Spleen (tissue), 13 donors: ENCODE data around the gene AIDA. TPM values are rescaled to one million over a fixed set of nuclear protein-coding genes. Genes with fewer than 3 reads are reported as not detected.

Source experiments
- DNase-seq: peaks from one replicate; pipeline ENCODE4 v3.0.0-alpha.2; 2020
- H3K27ac ChIP-seq, 8 donors: fragments of 200-600 bp; sonication (generic) in 7 of 8; 1 replicate in 4 of 8; 2 replicates in 4 of 8; pipeline versions ENCODE4 v1.5.0 to v1.8.0; 2016 to 2021; ENCODE audit warnings: inconsistent platforms in 4 of 8, mild to moderate bottlenecking in 4 of 8, moderate library complexity in 1 of 8
- H3K27me3 ChIP-seq, 7 donors: fragments of 200-600 bp; sonication (generic) in 6 of 7; replicated peaks in 1 of 7; 1 replicate in 4 of 7; 2 replicates in 3 of 7; pipeline versions ENCODE4 v1.5.0 to v1.8.0; 2016 to 2021; ENCODE audit warnings: inconsistent platforms in 3 of 7, mild to moderate bottlenecking in 1 of 7
- H3K36me3 ChIP-seq, 6 donors: fragments of 200-600 bp; sonication (generic) in 5 of 6; 1 replicate in 4 of 6; 2 replicates in 2 of 6; pipeline versions ENCODE4 v1.5.0 to v1.8.0; 2016 to 2021; ENCODE audit warnings: inconsistent platforms in 2 of 6
- H3K4me1 ChIP-seq, 6 donors: fragments of 200-600 bp; sonication (generic) in 5 of 6; 1 replicate in 3 of 6; 2 replicates in 3 of 6; pipeline versions ENCODE4 v1.5.0 to v1.8.0; 2016 to 2021; ENCODE audit warnings: inconsistent platforms in 3 of 6
- H3K4me3 ChIP-seq, 8 donors: fragments of 200-600 bp; sonication (generic) in 7 of 8; 1 replicate in 4 of 8; 2 replicates in 4 of 8; pipeline versions ENCODE4 v1.5.0 to v1.8.0; 2016 to 2021; ENCODE audit warnings: inconsistent platforms in 4 of 8, mild to moderate bottlenecking in 4 of 8, moderate library complexity in 2 of 8
- H3K9me3 ChIP-seq, 8 donors: fragments of 200-600 bp; sonication (generic) in 7 of 8; 1 replicate in 4 of 8; 2 replicates in 4 of 8; pipeline versions ENCODE4 v1.5.0 to v1.8.0; 2016 to 2021; ENCODE audit warnings: inconsistent platforms in 4 of 8
- POLR2A ChIP-seq, 3 donors: fragments of 450-650 bp; IDR thresholded peaks; one replicate each; pipeline ENCODE4 v1.5.1; 2017; ENCODE audit warnings: antibody characterized with exemption in 3 of 3, mild to moderate bottlenecking in 1 of 3
- POLR2AphosphoS5 ChIP-seq, 3 donors: sonication (generic); formaldehyde crosslinking; IDR thresholded peaks; one replicate each; pipeline ENCODE4 v1.5.1; 2017; ENCODE audit warnings: antibody characterized with exemption in 3 of 3
- whole genome bisulfite sequencing, 5 donors: extraction: QIAGEN DNeasy Blood & Tissue Kit in 3 of 5; methylation state at CpG; one replicate each; pipeline versions ENCODE4 v1.1.5 to v1.1.7; 2013 to 2018; 5-methylcytosine and 5-hydroxymethylcytosine counted together
- intact Hi-C: fragments of 100-400 bp; cut with DNase I; formaldehyde crosslinking; loops from one replicate; pipeline ENCODE4 v1.15.0; 2023; ENCODE audit warnings: low total_unique reads
- long read RNA-seq, 2 donors: transcript quantifications; one replicate each; lab custom pipeline, GENCODE V29; 2026
- polyA plus RNA-seq, 3 donors: library from polyadenylated mRNA; stranded (reverse); fragments of 200-250 nt; gene quantifications; one replicate each; pipeline ENCODE4 v1.2.1, GENCODE V29; 2013
- total RNA-seq, 7 donors: library from RNA; depleted of rRNA in 3 of 7; stranded (reverse); fragments of >200 nt in 3 of 7; fragmentation: NEBNext Ultra II Directional in 4 of 7; extraction: Animal tissue kit (Norgen Biotek cat#: 25700) in 4 of 7; gene quantifications; one replicate each; pipeline versions ENCODE4 v1.1.0 to v1.2.1, GENCODE V29; 2016 to 2021
- TF ChIP-seq, protein P1 (sequence below), 11 experiments: fragments of 200-600 bp in 7 of 11; fragments of 450-650 bp in 4 of 11; sonication (generic) in 4 of 11; IDR thresholded peaks in 8 of 11; conservative IDR thresholded peaks in 3 of 11; 1 replicate in 7 of 11; 2 replicates in 4 of 11; pipeline versions ENCODE4 v1.4.0 to v1.8.0; 2016 to 2021; ENCODE audit warnings: antibody characterized with exemption in 11 of 11, inconsistent platforms in 4 of 11, mild to moderate bottlenecking in 1 of 11
- donor health status: healthy with polysubstance abuse.
- donor health status: DM: no; HTN: no; CAD: no; lungs with moderate emphysema.
- donor health status: DM: no; HTN: no; CAD: no.
- donor health status: Bipolar disorder and iron deficiency.
- donor health status: healthy.
- donor health status: DM: no; HTN: no; CAD: no.
- donor health status: DM: yes; HTN: yes; CAD: no.

The AIDA gene, protein sequence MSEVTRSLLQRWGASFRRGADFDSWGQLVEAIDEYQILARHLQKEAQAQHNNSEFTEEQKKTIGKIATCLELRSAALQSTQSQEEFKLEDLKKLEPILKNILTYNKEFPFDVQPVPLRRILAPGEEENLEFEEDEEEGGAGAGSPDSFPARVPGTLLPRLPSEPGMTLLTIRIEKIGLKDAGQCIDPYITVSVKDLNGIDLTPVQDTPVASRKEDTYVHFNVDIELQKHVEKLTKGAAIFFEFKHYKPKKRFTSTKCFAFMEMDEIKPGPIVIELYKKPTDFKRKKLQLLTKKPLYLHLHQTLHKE
- total RNA-seq, result 10 to 100 TPM; 42.7 to 57.8 (median 53.0) TPM
- polyA plus RNA-seq, result 10 to 100 TPM; 33.0 to 50.3 (median 39.8) TPM
- long read RNA-seq, donor 1, full-length matches to known transcripts, result 17 of 42 reads
- long read RNA-seq, donor 1, partial matches to known transcripts, result 25 of 42 reads
- long read RNA-seq, donor 1, other reads (novel, unspliced or antisense), result 0 of 42 reads
- long read RNA-seq, donor 2, transcript AIDA-201 (10 exons, 3,008 nt), result major isoform, 8 of 21 reads
- long read RNA-seq, donor 2, partial matches to known transcripts, result 13 of 21 reads
- long read RNA-seq, donor 2, other reads (novel, unspliced or antisense), result 0 of 21 reads

- Histone ChIP-seq H3K4me3 (peak within 1 kb of the TSS; percentile 85 to 98 (median 94)), H3K36me3 (peaks cover 0 to 48% (median 19%) of the 10 kb centered on the region in 6 donors), H3K4me1 (peaks cover 23 to 79% (median 57%) of the 10 kb centered on the region in 6 donors), H3K27ac (peak within 1 kb of the TSS; percentile 92 to 99 (median 98)), H3K9me3 (no peaks in the 10 kb centered on the region), H3K27me3 (no peaks in the 10 kb centered on the region)
- intact Hi-C loops, result no loop called here
- TF ChIP-seq POLR2A (IDR thresholded peaks at IDR 0.05), result peak in 1 of 3 donors; percentile 70
- TF ChIP-seq, protein P1, sequence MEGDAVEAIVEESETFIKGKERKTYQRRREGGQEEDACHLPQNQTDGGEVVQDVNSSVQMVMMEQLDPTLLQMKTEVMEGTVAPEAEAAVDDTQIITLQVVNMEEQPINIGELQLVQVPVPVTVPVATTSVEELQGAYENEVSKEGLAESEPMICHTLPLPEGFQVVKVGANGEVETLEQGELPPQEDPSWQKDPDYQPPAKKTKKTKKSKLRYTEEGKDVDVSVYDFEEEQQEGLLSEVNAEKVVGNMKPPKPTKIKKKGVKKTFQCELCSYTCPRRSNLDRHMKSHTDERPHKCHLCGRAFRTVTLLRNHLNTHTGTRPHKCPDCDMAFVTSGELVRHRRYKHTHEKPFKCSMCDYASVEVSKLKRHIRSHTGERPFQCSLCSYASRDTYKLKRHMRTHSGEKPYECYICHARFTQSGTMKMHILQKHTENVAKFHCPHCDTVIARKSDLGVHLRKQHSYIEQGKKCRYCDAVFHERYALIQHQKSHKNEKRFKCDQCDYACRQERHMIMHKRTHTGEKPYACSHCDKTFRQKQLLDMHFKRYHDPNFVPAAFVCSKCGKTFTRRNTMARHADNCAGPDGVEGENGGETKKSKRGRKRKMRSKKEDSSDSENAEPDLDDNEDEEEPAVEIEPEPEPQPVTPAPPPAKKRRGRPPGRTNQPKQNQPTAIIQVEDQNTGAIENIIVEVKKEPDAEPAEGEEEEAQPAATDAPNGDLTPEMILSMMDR (IDR thresholded peaks at IDR 0.05 in 8 of 11, conservative IDR thresholded peaks at IDR 0.05 in 3 of 11), result no peak
- TF ChIP-seq POLR2AphosphoS5 (IDR thresholded peaks at IDR 0.05), result peak; percentile 81 to 93 (median 92)
- 0 to 3% (median 1%) methylated on average over 40 to 55 of the region's 62 CpGs for WGBS, 5 donors
- peak; percentile 99 for DNase-seq
Observed at GRCh38 chr1:222712253-222713090, at the start of gene AIDA, which contains the start of gene BROX. TSS of gene AIDA (minus strand) at chr1:222712491. CDS start at chr1:222712317, 174 bp downstream. TSS of gene BROX (plus strand) at chr1:222712564. CDS start at chr1:222715700, 3,136 bp downstream.

GRCh38 chr1:222761083-222761482 is 48.8 kb upstream of the AIDA start:
- no peak for DNase-seq
- Histone ChIP-seq H3K4me1 (peaks cover 0 to 4% (median 0%) of the 10 kb centered on the region in 6 donors), H3K27me3 (no peaks in the 10 kb centered on the region), H3K4me3 (no peak overlapping the region), H3K9me3 (peaks cover 0 to 4% (median 0%) of the 10 kb centered on the region in 8 donors), H3K27ac (no peak overlapping the region), H3K36me3 (no peaks in the 10 kb centered on the region)
- intact Hi-C loops, result no loop called here
- WGBS, 5 donors, result 60 to 89% (median 76%) methylated on average over 1 of the region's 1 CpG
- no peak for TF ChIP-seq POLR2A (IDR thresholded peaks at IDR 0.05)
- no peak for TF ChIP-seq POLR2AphosphoS5 (IDR thresholded peaks at IDR 0.05)
- TF ChIP-seq, protein P1 (IDR thresholded peaks at IDR 0.05 in 8 of 11, conservative IDR thresholded peaks at IDR 0.05 in 3 of 11), result no peak

DNA sequence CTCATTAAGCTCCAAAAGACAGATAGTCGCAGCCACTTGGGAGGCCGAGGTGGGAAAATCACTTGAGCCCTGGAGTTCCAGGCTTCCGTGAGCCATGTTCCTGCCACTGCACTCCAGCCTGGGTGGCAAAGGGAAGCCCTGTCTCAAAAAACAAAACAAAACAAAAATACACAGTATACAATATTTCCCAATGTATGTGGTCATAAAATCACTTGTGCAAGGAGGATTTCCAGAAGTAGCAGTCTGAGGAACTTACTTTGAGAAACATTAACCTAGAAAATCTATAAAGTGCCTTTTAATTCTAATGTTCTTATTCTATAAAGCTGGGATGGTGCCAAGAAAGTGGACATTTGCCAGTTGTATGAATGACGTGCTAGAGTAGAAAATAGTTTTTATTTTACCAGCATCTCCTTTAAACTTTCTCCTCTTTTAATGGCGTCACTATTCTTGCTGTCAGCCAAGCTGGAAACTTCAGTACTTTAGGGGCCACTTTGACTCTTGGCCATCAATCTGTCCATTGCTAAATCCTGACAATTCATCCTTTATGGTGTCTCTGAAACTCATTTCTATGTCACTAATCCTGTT is 47.3 kb upstream of the AIDA start:
- WGBS, 5 donors, result 80 to 90% (median 86%) methylated on average over 5 of the region's 5 CpGs
- Histone ChIP-seq H3K27me3 (no peaks in the 10 kb centered on the region), H3K4me3 (no peak overlapping the region), H3K27ac (no peak overlapping the region), H3K36me3 (no peaks in the 10 kb centered on the region), H3K4me1 (peaks cover 0 to 10% (median 2%) of the 10 kb centered on the region in 6 donors), H3K9me3 (peaks cover 0 to 2% (median 0%) of the 10 kb centered on the region in 8 donors)
- TF ChIP-seq, protein P1 (IDR thresholded peaks at IDR 0.05 in 8 of 11, conservative IDR thresholded peaks at IDR 0.05 in 3 of 11), result no peak
- TF ChIP-seq POLR2A (IDR thresholded peaks at IDR 0.05), result no peak
- no peak for TF ChIP-seq POLR2AphosphoS5 (IDR thresholded peaks at IDR 0.05)
- no peak for DNase-seq
- intact Hi-C loops, result no loop called here
